Endothelial cell of hepatic sinusoid (primary cell): ENCODE measurements around the gene EMC9.

Experiments
- in situ Hi-C: cut with HindIII; loops from 2 replicates; pipeline ENCODE4 v1.10.0; 2017; ENCODE audit warnings: low sequenced_read_pairs

EMC9 gene

GRCh38 chr14:24141097-24141880 lies at the start of gene EMC9:
Gene EMC9, minus strand, starts transcription at chr14:24141591. Its CDS starts 287 bp downstream, at chr14:24141304.
- in situ Hi-C loops, result no loop called here

- in situ Hi-C loops, result no loop called here
These were observed 49.0 kb upstream of the EMC9 start for GRCh38 chr14:24190416-24190815.

- in situ Hi-C loops, result no loop called here
These were observed 48.1 kb upstream of the EMC9 start for GRCh38 chr14:24189460-24189859.

DNA sequence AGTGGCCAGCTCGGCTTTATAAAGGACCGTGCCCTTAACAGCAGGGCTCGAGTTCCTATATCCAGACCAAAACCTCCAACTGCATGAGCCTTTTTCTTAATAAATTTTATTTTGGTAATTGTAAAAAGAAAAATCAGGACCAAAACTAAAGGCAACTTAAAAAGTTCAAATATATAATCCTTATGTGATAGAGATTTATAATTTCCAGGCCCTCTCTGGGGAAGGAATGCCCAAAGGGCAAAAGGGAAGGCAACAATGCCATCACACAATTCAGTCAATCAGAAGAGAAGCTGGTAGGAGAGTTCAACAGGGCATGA lies 47.6 kb upstream of the EMC9 start:
- in situ Hi-C loops, result no loop called here

DNA sequence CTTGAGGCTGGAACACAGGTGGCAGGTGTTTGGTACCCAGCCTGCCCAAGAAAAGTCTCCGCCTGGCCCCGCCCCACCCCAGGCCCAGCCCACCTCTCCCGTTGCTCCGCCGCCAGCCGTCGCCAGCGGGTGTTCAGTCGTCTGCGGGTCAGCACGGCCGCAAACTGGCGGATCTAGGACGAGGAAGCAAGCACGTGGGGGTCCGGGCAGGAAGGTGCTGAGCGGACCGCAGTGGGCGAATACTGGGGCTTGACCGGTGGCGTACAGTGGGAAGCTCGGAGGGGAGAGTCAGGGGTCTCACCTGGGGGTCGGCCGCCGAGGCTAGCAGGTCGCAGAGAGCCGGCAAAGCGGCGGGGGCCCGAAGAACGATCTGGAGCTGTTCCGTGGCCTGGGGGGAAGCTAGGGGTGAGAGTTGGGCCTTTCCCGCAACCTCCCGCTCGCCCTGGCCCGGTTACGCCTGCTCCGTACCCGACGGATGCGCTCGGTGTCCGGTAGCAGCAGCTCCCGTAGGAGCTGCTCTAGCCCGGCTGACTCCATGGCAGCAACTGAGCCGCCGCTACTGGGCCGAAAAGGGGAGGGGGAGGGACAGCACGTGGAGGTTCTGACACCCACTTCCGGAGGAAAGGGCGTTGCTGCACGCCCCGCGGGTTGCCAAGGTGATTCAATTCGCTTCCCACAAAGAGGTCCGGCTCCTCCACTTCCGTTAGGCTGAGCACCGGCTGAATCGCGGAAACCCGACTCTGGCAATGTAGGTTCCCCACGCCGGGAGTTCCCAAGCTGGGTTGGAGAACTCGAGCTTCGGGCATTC lies 47.1 kb upstream of the EMC9 start, which contains the start of gene IPO4:
IPO4 (minus strand) TSS at position 566 of the 808 bp plus-strand sequence; CDS start at position 537, 29 bp downstream.
- in situ Hi-C loops, result no loop called here

DNA sequence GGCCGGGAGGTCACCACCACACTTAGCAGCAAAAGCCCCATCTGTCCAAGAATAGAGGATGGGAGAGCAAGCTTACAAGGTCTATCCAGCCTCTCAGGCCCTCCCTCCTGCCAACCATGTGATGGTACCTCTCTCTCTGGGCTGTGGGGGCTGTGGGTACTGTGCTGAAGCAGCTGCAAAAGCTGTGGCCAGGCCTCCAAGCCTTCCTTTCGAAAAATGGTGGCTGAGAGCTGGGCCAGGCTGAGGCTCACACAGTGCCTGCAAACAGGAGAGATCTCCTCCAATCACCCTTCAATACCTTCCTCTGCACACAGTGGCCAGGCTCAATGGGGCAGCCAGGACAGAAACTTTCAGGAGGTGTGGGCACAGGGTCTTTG lies 46.1 kb upstream of the EMC9 start:
- in situ Hi-C loops, result no loop called here

DNA sequence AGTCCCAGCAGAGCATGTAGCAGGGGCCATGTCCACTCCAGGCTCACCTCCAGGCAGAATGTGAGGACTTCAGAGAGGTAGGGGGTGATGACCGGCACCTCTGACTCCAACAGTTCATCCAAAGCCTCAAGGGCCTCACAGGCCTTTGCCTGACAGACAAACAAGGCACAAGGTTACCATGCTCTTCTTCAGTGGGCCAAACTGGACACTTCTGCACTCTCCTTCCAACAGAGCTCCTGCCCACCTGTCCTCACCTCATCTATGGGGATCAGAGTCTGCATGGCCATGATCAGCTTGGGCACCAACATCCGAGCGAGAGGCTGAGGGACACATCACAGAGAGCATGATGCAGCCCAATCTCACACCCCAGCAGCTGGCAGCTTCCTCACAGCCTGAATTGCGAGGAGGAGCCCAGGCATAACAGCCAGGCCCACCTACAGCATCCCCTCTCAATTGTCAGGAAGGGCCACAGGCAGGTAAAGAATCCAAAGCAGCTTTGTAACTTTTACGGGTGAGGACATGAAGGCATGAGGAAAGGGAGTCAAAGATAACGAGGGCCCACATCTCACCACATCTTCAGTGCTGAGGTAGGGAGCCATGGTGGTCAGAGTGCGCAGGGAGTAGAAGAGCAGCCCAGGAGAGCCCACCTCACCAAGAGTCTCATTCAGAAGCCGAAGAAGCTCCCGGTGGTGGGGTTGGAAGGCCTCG lies 45.6 kb upstream of the EMC9 start:
- in situ Hi-C loops, result no loop called here

DNA sequence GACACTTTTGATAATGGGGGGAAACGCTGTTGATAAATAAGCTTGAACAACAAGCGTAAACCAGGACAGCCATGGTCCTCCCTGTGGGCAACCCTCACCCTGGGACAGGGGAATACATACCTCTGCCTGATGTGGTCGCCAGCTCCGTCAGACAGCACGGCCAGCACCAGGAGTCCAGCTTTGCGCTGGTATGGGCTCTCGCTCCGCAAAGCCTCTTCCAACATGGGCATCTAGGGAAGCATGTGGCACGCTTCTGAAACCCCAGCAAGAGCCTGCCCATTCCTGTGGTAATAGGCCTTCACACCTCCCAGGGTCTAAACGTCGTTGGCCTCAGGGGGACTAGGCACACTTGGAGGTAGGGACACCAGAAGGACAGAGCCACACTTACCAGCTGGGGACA lies 44.4 kb upstream of the EMC9 start:
- in situ Hi-C loops, result no loop called here

DNA sequence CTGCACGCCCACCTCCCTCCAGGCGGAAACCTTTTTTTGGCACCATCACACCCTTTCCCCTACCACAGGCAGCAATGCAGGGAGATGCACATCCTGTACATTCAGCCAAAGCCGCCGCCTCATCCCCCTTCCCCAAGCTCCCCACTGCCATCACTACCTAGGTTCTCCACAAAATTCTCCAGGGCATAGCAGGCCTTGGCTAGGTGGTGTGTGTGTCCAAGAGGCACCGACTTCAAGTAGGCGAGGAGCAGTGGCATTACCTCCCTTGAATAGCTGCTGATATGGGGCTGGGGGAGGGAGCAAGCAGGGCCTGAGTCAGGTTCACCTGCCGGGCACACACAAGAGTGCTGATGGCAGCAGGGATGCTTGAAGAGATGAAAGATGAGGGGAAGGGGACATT lies 43.6 kb upstream of the EMC9 start:
- in situ Hi-C loops, result no loop called here

GRCh38 chr14:24184104-24184970 lies 42.9 kb upstream of the EMC9 start:
- in situ Hi-C loops, result no loop called here

- in situ Hi-C loops, result no loop called here
These were observed 41.7 kb upstream of the EMC9 start for GRCh38 chr14:24183014-24183481.

GRCh38 chr14:24182110-24182882 lies 40.9 kb upstream of the EMC9 start:
- in situ Hi-C loops, result no loop called here

- in situ Hi-C loops, result no loop called here
These were observed 40.1 kb upstream of the EMC9 start for GRCh38 chr14:24181371-24182077.

- in situ Hi-C loops, result no loop called here
These were observed 38.8 kb upstream of the EMC9 start for GRCh38 chr14:24179961-24180796.

DNA sequence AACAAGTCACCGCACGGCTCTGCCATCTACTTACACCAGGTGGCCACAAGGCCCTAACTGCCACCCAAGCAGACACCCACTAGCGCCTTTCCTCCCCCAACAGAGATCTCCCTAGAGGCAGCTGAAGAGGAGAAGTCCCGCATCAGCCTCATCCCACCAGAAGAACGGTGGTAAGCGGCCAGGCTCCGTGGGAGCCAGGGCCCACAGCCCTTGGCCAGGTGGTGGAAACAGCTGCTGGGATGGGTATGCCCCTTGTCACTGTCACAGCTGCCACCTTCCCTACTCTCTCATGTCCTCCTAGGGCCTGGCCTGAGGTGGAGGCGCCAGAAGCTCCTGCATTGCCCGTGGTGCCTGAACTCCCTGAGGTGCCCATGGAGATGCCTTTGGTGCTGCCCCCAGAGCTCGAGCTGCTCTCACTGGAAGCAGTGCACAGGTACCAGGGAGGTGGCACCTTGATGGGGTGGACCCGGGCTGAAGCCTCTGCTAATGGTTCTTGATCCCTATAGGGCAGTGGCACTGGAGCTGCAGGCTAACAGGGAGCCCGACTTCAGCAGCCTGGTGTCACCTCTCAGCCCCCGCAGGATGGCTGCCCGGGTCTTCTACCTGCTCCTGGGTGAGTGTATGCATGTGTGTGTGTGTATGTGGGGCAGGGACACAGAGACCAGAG lies 38.0 kb upstream of the EMC9 start:
- in situ Hi-C loops, result no loop called here

DNA sequence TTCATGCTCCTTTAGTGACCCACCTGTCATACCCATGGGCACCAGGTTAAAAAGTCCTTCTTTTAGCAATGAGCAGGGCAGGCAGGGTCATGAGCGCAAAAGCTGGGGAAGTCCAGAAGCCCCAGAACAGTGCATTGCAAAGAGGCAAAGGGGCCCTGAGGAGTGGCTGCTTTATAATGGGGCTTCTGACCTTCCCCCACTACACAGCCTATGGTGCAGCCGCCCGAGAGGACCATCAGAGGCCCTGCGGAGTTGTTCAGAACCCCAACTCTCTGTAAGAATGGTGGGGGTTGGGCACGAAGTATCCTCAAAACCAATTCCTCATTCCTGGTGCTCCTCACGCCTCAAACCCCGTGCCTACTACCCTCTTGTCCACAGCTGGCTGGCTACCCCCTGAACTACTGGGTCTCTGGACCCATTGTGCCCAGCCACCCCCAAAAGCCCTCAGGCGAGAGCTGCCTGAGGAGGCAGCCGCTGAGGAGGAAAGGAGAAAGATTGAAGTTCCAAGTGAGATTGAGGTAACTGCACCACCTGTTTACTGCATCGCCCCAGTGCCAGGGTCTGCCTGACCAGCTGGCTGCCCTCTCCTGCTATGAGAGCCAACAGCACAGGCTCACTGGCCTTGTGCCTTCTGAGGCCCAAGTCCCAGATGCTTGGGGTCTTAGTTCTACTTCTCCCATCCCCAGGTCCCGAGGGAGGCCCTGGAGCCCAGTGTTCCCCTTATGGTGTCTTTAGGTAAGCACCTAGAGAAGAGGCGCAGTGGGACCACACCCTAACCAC lies 37.2 kb upstream of the EMC9 start:
- in situ Hi-C loops, result no loop called here

- in situ Hi-C loops, result no loop called here
These were observed 36.5 kb upstream of the EMC9 start for GRCh38 chr14:24177891-24178290.
